GM23338 (cell line): ENCODE data around the gene HTRA1. TPM values are rescaled to one million over a fixed set of nuclear protein-coding genes. Genes with fewer than 3 reads are reported as not detected.

Experiments
- ATAC-seq: fragments of 200-7000 bp; cut with Tn5 transposase; 3 replicates; pipeline ENCODE4 v1.9.1; 2020
- DNase-seq: peaks from one replicate; pipeline ENCODE4 v3.0.0-alpha.2; 2015; ENCODE audit warnings: low spot score
- H2AFZ ChIP-seq: fragments of 200-600 bp; sonication (generic); 2 replicates; pipeline ENCODE4 v1.8.0; 2016; ENCODE audit warnings: antibody characterized with exemption, mild to moderate bottlenecking, moderate library complexity
- H3F3A ChIP-seq: fragments of 200-600 bp; sonication (generic); replicated peaks from 2 replicates; pipeline ENCODE4 v1.8.0; 2017; ENCODE audit warnings: antibody characterized with exemption, mixed run types, low read depth
- H3K27ac ChIP-seq: fragments of 200-600 bp; sonication (generic); 2 replicates; pipeline ENCODE4 v1.6.1; 2016; ENCODE audit warnings: low read depth
- H3K27me3 ChIP-seq: fragments of 200-600 bp; sonication (generic); 2 replicates; pipeline ENCODE4 v1.8.0; 2016; ENCODE audit warnings: mild to moderate bottlenecking, mixed run types, moderate library complexity; ENCODE audit not compliant: insufficient read depth
- H3K36me3 ChIP-seq: fragments of 200-600 bp; sonication (generic); 2 replicates; pipeline ENCODE4 v1.8.0; 2016; ENCODE audit warnings: mild to moderate bottlenecking; ENCODE audit not compliant: insufficient read depth
- H3K4me1 ChIP-seq: fragments of 200-600 bp; sonication (generic); 2 replicates; pipeline ENCODE4 v1.8.0; 2016; ENCODE audit warnings: mild to moderate bottlenecking, moderate library complexity; ENCODE audit not compliant: insufficient read depth
- H3K4me2 ChIP-seq: fragments of 200-600 bp; sonication (generic); 2 replicates; pipeline ENCODE4 v1.7.1; 2017; ENCODE audit warnings: mixed run types
- H3K4me3 ChIP-seq: fragments of 200-600 bp; sonication (generic); 2 replicates; pipeline ENCODE4 v1.6.1; 2016; ENCODE audit warnings: mixed run types
- H3K79me2 ChIP-seq: fragments of 200-600 bp; sonication (generic); replicated peaks from 2 replicates; pipeline ENCODE4 v1.8.0; 2017; ENCODE audit warnings: mild to moderate bottlenecking; ENCODE audit not compliant: insufficient read depth
- H3K9me2 ChIP-seq: fragments of 200-600 bp; sonication (generic); 2 replicates; pipeline ENCODE4 v1.8.0; 2017; ENCODE audit not compliant: insufficient read depth
- H4K20me1 ChIP-seq: fragments of 200-600 bp; sonication (generic); replicated peaks from 2 replicates; pipeline ENCODE4 v1.8.0; 2017; ENCODE audit warnings: mild to moderate bottlenecking; ENCODE audit not compliant: insufficient read depth
- H3K27ac Mint-ChIP-seq: 2 replicates; pipeline ENCODE4 v1.8.0; 2020; ENCODE audit warnings: inconsistent platforms, mild to moderate bottlenecking, moderate library complexity, mixed read lengths
- H3K27me3 Mint-ChIP-seq: 3 replicates; pipeline ENCODE4 v1.8.0; 2022; ENCODE audit warnings: low read depth, mild to moderate bottlenecking, moderate library complexity, mixed read lengths, inconsistent platforms; ENCODE audit not compliant: insufficient read depth, poor library complexity
- H3K36me3 Mint-ChIP-seq: 3 replicates; pipeline ENCODE4 v1.8.0; 2021; ENCODE audit warnings: low read depth, mild to moderate bottlenecking, inconsistent platforms, moderate library complexity, mixed read lengths
- H3K4me1 Mint-ChIP-seq: 3 replicates; pipeline ENCODE4 v1.8.0; 2020; ENCODE audit warnings: mild to moderate bottlenecking, inconsistent platforms, mixed read lengths
- H3K4me3 Mint-ChIP-seq: 3 replicates; pipeline ENCODE4 v1.8.0; 2021; ENCODE audit warnings: moderate library complexity, mild to moderate bottlenecking, inconsistent platforms, mixed read lengths
- H3K9me3 Mint-ChIP-seq: 3 replicates; pipeline ENCODE4 v1.8.0; 2020; ENCODE audit warnings: moderate library complexity, mild to moderate bottlenecking, inconsistent platforms, mixed read lengths
- CREB1 ChIP-seq: fragments of 250-450 bp; sonication (Bioruptor Pico); IDR thresholded peaks from 2 replicates; pipeline ENCODE4 v1.5.0; 2020; ENCODE audit warnings: low read depth, mild to moderate bottlenecking, moderate library complexity
- CTCF ChIP-seq, 2 experiments: fragments of 200-600 bp in 1 of 2; sonication (generic) in 1 of 2; conservative IDR thresholded peaks; 2 replicates each; pipeline versions ENCODE4 v1.5.1 to v1.6.1; 2016 to 2017; ENCODE audit warnings: antibody characterized with exemption in 2 of 2, low read depth in 2 of 2, mild to moderate bottlenecking in 2 of 2, moderate library complexity in 1 of 2
- ETS1 ChIP-seq: IDR thresholded peaks from 2 replicates; pipeline ENCODE4 v1.6.1; 2016; ENCODE audit warnings: antibody characterized with exemption
- EZH2phosphoT487 ChIP-seq: fragments of 200-600 bp; sonication (generic); IDR thresholded peaks from one replicate; pipeline ENCODE4 v1.8.1; 2018; ENCODE audit warnings: antibody characterized with exemption; ENCODE audit not compliant: unreplicated experiment
- NANOG ChIP-seq: IDR thresholded peaks from 2 replicates; pipeline ENCODE4 v1.6.1; 2016; ENCODE audit warnings: antibody characterized with exemption, borderline replicate concordance
- POLR2AphosphoS5 ChIP-seq: IDR thresholded peaks from 2 replicates; pipeline ENCODE4 v1.6.1; 2016; ENCODE audit warnings: antibody characterized with exemption, low read depth
- REST ChIP-seq: IDR thresholded peaks from one replicate; pipeline ENCODE4 v1.6.1; 2018; ENCODE audit warnings: antibody characterized with exemption; ENCODE audit not compliant: unreplicated experiment
- STAT1 ChIP-seq: IDR thresholded peaks from one replicate; pipeline ENCODE4 v1.6.1; 2016; ENCODE audit warnings: antibody characterized with exemption; ENCODE audit not compliant: unreplicated experiment
- ZNF114 ChIP-seq: fragments of 250-450 bp; sonication (Bioruptor Pico); IDR thresholded peaks from 2 replicates; pipeline ENCODE4 v1.5.0; 2020; ENCODE audit warnings: mild to moderate bottlenecking, moderate library complexity
- polyA plus RNA-seq: library from polyadenylated mRNA; unstranded; fragments of >200 nt; fragmentation: Nextera tagmentation; extraction: Ambion mirVana; gene quantifications from 2 replicates; pipeline ENCODE4 v1.2.1, GENCODE V29; 2016
- total RNA-seq: library from RNA; depleted of rRNA; stranded (reverse); fragments of >200 nt; shearing (Covaris generic); gene quantifications from 2 replicates; pipeline ENCODE4 v1.2.3, GENCODE V29; 2014

Gene HTRA1
- total and polyA plus RNA-seq, 2 experiments from 2014 or later, result 8.1 to 16.1 TPM

GRCh38 chr10:122475591-122476332 is 14.4 kb downstream of the HTRA1 start (continued):
- TF ChIP-seq ETS1, result no peak

- no peaks in the 10 kb centered on the region for H3K9me2 ChIP-seq
- H3K4me3 ChIP-seq, result no peak overlapping the region
- peaks cover 57% of the 10 kb centered on the region for H3K4me1 Mint-ChIP-seq
- peak overlapping the region; percentile 78 for H2AFZ ChIP-seq
- no peaks in the 10 kb centered on the region; the same call in 1 of the 2 replicates for H4K20me1 ChIP-seq
- peak overlapping the region; percentile 73; the same call in 1 of the 2 replicates for H3K27ac ChIP-seq
- DNase-seq (peak; percentile 48), ATAC-seq (peak; percentile 54)
- H3K9me3 Mint-ChIP-seq, result peaks cover 4% of the 10 kb centered on the region
- no peak overlapping the region; the same call in 2 of the 3 replicates for H3K4me3 Mint-ChIP-seq
- TF ChIP-seq POLR2AphosphoS5 (no peak), ETS1 (no peak), NANOG (no peak), ZNF114 (CRISPR knock-in tag) (no peak), CTCF (conservative IDR thresholded peaks at IDR 0.05; ENCODE audit: low read depth in 2 of 2) (no peak)
- no peaks in the 10 kb centered on the region for H3K79me2 ChIP-seq
- peaks cover 48% of the 10 kb centered on the region for H3K4me1 ChIP-seq
- 0 out of 2 replicates have a peak, but pooled peaks cover 4% of the 10 kb centered on the region for H3F3A ChIP-seq
- peaks cover 3% of the 10 kb centered on the region; the same call in 1 of the 3 replicates for H3K36me3 Mint-ChIP-seq
- H3K4me2 ChIP-seq, result peak overlapping the region; percentile 65
- peak overlapping the region; percentile 40 for H3K27ac Mint-ChIP-seq
- no peaks in the 10 kb centered on the region for H3K27me3 ChIP-seq
- no peaks in the 10 kb centered on the region for H3K36me3 ChIP-seq
- H3K27me3 Mint-ChIP-seq, result peaks cover 9% of the 10 kb centered on the region
Observed at GRCh38 chr10:122476333-122476695, 15.0 kb downstream of the HTRA1 start.

- Histone ChIP-seq H3K27me3 (no peaks in the 10 kb centered on the region), H4K20me1 (no peaks in the 10 kb centered on the region; the same call in 1 of the 2 replicates), H3K4me1 (peaks cover 48% of the 10 kb centered on the region), H3K36me3 (no peaks in the 10 kb centered on the region), H3F3A (0 out of 2 replicates have a peak, but pooled peaks cover 4% of the 10 kb centered on the region), H3K79me2 (no peaks in the 10 kb centered on the region), H3K9me2 (no peaks in the 10 kb centered on the region), H3K4me3 (no peak overlapping the region), H3K27ac (peak overlapping the region; percentile 20; the same call in 1 of the 2 replicates), H3K4me2 (peak overlapping the region; percentile 29), H2AFZ (no peak overlapping the region)
- Mint-ChIP-seq H3K9me3 (peaks cover 10% of the 10 kb centered on the region), H3K4me1 (peaks cover 57% of the 10 kb centered on the region), H3K36me3 (peaks cover 6% of the 10 kb centered on the region; the same call in 2 of the 3 replicates), H3K27me3 (peaks cover 9% of the 10 kb centered on the region), H3K4me3 (no peak overlapping the region), H3K27ac (peak overlapping the region; percentile 43; the same call in 1 of the 2 replicates)
- no peak for ATAC-seq
- DNase-seq, result no peak
- TF ChIP-seq CTCF (conservative IDR thresholded peaks at IDR 0.05; ENCODE audit: low read depth in 2 of 2), result no peak
- no peak for TF ChIP-seq REST
- no peak for TF ChIP-seq NANOG
- no peak for TF ChIP-seq EZH2phosphoT487
- TF ChIP-seq CREB1 (CRISPR knock-in tag), result no peak
- no peak for TF ChIP-seq ETS1
- no peak for TF ChIP-seq STAT1
- TF ChIP-seq ZNF114 (CRISPR knock-in tag), result no peak
Observed at GRCh38 chr10:122477436-122477835, 16.1 kb downstream of the HTRA1 start.
